Mammary epithelial cell (primary cell): ENCODE measurements around the gene LRRC74A.

ENCODE experiments used
- EZH2 ChIP-seq: IDR thresholded peaks from 2 replicates; pipeline ENCODE4 v1.6.1; 2012; ENCODE audit warnings: low read length, inconsistent platforms, borderline replicate concordance
- TF ChIP-seq, protein P1 (sequence below), 2 donors: IDR thresholded peaks in 1 of 2; conservative IDR thresholded peaks in 1 of 2; 2 replicates each; pipeline ENCODE4 v1.5.1; 2011 to 2012; ENCODE audit warnings: inconsistent platforms in 2 of 2, low read length in 2 of 2, mild to moderate bottlenecking in 2 of 2, control low read depth in 1 of 2, low read depth in 1 of 2; ENCODE audit not compliant: insufficient read depth in 1 of 2; ENCODE audit errors: extremely low read depth in 1 of 2

DNA sequence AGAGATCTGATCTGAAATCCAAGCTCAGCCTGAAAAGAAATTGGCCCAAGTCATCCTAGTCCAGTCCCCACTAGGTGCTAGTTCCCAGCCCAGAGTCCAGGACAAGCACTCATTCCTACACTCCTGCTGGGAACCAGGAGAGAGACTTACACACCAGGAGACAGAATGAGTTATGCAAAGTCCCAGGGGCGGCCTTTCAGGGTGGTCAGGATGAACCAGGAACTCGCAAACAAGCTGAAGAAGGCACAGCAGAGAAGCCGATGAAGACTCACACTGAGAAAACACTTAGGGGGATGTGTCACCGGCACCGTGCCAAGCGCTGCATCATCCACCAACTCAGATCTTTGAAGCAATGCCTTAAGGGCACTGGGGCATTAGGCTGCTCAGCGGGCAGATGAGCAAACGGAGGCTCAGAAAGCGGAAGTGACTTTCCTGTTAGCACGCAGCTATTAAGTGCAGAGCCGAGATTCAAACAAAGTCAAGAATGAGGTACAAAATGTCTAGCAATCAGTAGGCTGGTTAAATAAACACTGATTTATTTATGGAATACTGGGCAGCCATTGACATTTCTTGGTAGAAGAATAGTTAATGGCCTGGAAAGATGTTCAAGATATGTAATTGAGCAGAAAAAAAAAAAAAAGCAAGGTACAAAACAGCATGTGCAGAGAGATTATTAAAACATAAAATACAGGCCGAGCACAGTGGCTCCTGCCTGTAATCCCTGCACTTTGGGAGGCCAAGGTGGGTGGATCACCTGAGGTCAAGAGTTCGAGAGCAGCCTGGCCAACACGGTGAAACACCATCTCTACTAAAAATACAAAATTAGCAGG lies 78.7 kb downstream of the LRRC74A start:
- TF ChIP-seq, protein P1, sequence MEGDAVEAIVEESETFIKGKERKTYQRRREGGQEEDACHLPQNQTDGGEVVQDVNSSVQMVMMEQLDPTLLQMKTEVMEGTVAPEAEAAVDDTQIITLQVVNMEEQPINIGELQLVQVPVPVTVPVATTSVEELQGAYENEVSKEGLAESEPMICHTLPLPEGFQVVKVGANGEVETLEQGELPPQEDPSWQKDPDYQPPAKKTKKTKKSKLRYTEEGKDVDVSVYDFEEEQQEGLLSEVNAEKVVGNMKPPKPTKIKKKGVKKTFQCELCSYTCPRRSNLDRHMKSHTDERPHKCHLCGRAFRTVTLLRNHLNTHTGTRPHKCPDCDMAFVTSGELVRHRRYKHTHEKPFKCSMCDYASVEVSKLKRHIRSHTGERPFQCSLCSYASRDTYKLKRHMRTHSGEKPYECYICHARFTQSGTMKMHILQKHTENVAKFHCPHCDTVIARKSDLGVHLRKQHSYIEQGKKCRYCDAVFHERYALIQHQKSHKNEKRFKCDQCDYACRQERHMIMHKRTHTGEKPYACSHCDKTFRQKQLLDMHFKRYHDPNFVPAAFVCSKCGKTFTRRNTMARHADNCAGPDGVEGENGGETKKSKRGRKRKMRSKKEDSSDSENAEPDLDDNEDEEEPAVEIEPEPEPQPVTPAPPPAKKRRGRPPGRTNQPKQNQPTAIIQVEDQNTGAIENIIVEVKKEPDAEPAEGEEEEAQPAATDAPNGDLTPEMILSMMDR (conservative IDR thresholded peaks at IDR 0.05 in 1 of 2, IDR thresholded peaks at IDR 0.05 in 1 of 2; ENCODE audit: extremely low read depth in 1 of 2, insufficient read depth in 1 of 2, low read depth in 1 of 2, low read length in 2 of 2), result no peak
- TF ChIP-seq EZH2, result no peak
